Measurements from ENCODE around the gene EIF4B.
"Not testable (repeated sequence)": the region's sequence is repeated elsewhere in the genome, so short reads cannot be mapped to it uniquely, and the experiment has no call there.

Gene EIF4B

GRCh38 chr12:53005986-53006809, at the start of gene EIF4B:
TSS of gene EIF4B (plus strand) at chr12:53006456. CDS start at chr12:53006484, 28 bp downstream.
- peak; percentile 100 for DNase-seq

GRCh38 chr12:52956987-52957386, 49.3 kb upstream of the EIF4B start:
- DNase-seq: peak; percentile 92

- DNase-seq: no peak
Measured at GRCh38 chr12:52964556-52965336, 41.5 kb upstream of the EIF4B start.

- DNase-seq: no peak
Measured at GRCh38 chr12:52965337-52965731, 40.9 kb upstream of the EIF4B start.

- DNase-seq: no peak
Measured at GRCh38 chr12:52969166-52969795, 37.0 kb upstream of the EIF4B start.

- DNase-seq: no peak
Measured at GRCh38 chr12:52969828-52970569, 36.3 kb upstream of the EIF4B start.

- no peak for DNase-seq
Measured at GRCh38 chr12:52971679-52972329, 34.5 kb upstream of the EIF4B start.

GRCh38 chr12:52975204-52975603, 31.1 kb upstream of the EIF4B start:
- DNase-seq: no peak

GRCh38 chr12:52975820-52976573, 30.3 kb upstream of the EIF4B start:
- DNase-seq: peak; percentile 41

GRCh38 chr12:52976574-52977071, 29.6 kb upstream of the EIF4B start:
- no peak for DNase-seq

- no peak for DNase-seq
Measured at GRCh38 chr12:52977170-52977569, 29.1 kb upstream of the EIF4B start.

GRCh38 chr12:52980096-52980649, 26.1 kb upstream of the EIF4B start:
- DNase-seq: no peak

GRCh38 chr12:52980650-52981423, 25.4 kb upstream of the EIF4B start:
- DNase-seq: peak; percentile 97

GRCh38 chr12:52984136-52984535, 22.1 kb upstream of the EIF4B start:
- no peak for DNase-seq

GRCh38 chr12:52988898-52989297, 17.4 kb upstream of the EIF4B start:
- no peak for DNase-seq

- DNase-seq: no peak
Measured at GRCh38 chr12:52990206-52990605, 16.1 kb upstream of the EIF4B start.

- not testable (repeated sequence) for DNase-seq
Measured at GRCh38 chr12:52992240-52992639, 14.0 kb upstream of the EIF4B start.

- no peak for DNase-seq
Measured at GRCh38 chr12:52992699-52993557, 13.3 kb upstream of the EIF4B start.

GRCh38 chr12:52993558-52993869, 12.7 kb upstream of the EIF4B start:
- no peak for DNase-seq
